ENCODE results near the gene RHBDD1.
A peak's percentile ranks its signal among the peaks of the same experiment; 100 is the strongest.

The RHBDD1 gene

DNA sequence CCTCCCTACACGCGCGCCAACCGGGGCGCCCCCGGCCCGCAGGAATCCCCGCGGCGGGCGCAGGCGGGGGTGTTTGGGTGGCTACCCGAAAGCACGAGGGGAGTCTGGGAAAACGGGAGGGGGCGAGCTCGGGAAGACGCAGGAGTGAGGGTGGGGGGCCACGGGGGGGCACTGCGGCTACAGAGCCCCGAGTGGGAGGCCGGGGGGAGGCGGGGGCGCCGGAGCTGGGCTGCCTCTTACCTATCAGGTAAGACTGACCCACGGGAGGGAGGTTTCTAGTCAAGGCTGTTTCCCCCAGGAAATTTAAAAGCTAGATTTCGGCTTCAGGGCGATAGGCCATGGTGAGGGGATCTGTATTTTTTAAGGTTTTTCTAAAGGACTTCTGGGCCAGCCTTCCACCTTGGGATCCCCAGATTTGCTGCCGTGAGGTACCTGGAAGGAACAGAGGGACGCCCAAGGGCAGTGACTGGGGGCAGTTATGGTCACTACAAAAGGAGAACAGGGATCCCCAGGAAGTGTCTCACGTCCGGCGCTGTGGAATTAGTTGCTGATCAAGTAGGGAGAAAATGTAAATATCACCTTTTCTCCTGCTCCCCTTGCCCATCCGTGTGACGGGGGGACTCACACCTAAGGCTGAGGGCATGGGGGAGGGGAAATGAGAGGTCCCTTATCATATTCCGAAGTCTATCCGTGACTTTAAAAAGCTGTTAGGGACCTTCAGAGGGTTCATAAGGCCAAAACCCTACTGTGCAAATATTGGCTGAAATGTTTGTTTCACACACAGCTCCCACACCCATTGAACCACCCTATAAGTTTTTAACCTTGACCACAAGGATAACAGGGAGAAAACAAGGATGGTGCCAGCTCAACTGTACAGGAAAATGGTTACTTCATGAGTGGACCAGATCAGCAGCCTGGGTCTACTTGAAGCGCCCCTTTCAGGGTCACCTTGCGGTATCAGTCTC lies 35.6 kb upstream of the RHBDD1 start:
- TF ChIP-seq, protein P1, sequence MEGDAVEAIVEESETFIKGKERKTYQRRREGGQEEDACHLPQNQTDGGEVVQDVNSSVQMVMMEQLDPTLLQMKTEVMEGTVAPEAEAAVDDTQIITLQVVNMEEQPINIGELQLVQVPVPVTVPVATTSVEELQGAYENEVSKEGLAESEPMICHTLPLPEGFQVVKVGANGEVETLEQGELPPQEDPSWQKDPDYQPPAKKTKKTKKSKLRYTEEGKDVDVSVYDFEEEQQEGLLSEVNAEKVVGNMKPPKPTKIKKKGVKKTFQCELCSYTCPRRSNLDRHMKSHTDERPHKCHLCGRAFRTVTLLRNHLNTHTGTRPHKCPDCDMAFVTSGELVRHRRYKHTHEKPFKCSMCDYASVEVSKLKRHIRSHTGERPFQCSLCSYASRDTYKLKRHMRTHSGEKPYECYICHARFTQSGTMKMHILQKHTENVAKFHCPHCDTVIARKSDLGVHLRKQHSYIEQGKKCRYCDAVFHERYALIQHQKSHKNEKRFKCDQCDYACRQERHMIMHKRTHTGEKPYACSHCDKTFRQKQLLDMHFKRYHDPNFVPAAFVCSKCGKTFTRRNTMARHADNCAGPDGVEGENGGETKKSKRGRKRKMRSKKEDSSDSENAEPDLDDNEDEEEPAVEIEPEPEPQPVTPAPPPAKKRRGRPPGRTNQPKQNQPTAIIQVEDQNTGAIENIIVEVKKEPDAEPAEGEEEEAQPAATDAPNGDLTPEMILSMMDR (IDR thresholded peaks at IDR 0.05; ENCODE audit: low read depth, low read length, missing control alignments): no peak
- H3K4me3 ChIP-seq (replicated peaks; ENCODE audit: low read depth, low read length): peak overlapping the region; percentile 77
- no peak for DNase-seq (ENCODE audit: extremely low read depth, low read depth)

DNA sequence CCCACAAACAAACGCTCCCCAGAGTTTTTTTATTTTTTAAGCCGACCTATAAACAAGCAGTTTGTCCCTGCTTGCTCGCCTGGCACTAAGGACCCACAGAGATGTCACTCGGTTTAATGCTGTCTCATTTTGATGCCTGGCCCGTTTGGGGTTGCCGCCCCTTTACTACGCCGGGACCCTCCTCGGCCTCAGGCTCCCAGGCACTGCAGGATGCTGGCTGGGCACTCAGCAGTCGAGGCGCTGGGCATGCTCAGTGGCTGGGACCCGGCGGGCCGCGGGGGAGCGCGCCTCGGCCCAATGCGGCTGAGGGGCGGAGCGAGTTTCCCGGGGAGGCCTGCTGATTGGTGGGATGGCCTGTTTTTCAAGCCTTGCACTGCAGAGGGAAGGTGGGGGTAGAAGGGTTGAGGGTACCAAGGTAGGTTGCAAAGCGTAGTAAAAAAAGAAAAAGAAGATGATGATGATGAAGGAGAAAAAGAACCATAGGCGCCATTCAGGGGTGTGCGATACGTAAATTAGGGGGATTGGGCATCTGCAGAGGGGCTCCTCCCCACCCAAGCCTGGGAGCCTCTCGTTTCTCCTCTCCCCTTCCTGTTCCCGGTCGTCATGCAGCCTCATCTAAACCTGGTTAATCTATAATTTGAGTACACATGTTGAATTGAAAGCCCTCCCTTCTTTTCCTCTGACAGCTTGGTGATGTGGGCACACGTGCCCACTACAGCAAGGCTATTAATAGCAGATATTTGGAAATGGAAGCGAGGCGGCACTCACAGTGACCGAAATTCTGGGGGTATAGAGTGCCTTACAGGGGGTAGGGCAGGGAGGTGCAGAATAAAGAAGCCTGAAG lies 34.7 kb upstream of the RHBDD1 start:
- TF ChIP-seq, protein P1 (IDR thresholded peaks at IDR 0.05; ENCODE audit: low read depth, low read length, missing control alignments): no peak
- 0 out of 2 replicates have a peak overlapping the region, but pooled peaks have one; percentile 6 for H3K4me3 ChIP-seq (replicated peaks; ENCODE audit: low read depth, low read length)
- no peak for DNase-seq (ENCODE audit: extremely low read depth, low read depth)

GRCh38 chr2:226802573-226802972 lies 33.3 kb upstream of the RHBDD1 start:
- DNase-seq (ENCODE audit: extremely low read depth, low read depth): no peak
- H3K4me3 ChIP-seq (replicated peaks; ENCODE audit: low read depth, low read length): no peak overlapping the region
- TF ChIP-seq, protein P1 (IDR thresholded peaks at IDR 0.05; ENCODE audit: low read depth, low read length, missing control alignments): peak; percentile 56

DNA sequence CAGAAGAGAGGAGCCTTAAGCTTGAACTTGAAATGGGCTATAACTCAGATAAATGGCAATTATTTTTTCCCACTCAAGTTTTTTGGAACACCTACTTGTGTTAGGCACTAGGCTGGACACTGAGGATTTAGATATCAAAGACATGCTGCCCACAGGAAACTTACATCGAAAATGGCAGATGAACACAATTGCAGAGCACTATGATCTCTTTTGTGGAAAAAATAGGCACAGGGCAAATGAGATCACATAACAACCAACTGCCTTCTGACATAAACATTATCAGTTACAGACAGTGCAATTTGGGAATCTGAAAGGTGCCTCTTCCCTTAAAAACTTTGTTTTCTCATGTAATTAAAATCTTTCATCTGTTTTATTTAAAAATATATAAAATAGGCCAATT lies 32.4 kb upstream of the RHBDD1 start:
- DNase-seq (ENCODE audit: extremely low read depth, low read depth): no peak
- TF ChIP-seq, protein P1 (IDR thresholded peaks at IDR 0.05; ENCODE audit: low read depth, low read length, missing control alignments): no peak

DNA sequence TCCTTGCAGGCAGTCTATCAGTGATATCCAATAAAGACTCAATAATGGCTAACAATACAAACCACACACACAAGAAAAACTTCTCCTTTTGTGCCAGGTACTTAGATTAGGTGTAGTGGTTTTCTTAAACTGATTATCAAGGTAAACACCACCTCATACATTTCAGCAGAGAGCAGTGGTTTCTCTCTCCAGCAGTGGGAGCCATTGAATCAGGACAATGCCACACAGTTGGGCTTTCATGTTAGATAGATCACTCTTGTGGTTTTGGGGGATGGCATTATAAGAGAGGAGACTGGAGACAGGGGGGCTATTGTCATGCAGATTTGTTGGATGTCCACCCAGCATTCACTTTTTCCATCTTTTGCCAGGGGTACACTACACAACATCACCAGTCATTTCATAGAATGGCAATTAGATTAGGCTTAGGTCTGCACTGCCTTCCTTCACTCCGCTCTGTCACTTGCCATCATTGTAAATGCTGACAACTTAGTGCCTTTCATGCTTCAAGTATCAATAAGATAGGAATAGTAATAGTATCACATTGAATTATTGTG lies 22.6 kb upstream of the RHBDD1 start:
- TF ChIP-seq, protein P1 (IDR thresholded peaks at IDR 0.05; ENCODE audit: low read depth, low read length, missing control alignments): peak; percentile 67
- DNase-seq (ENCODE audit: extremely low read depth, low read depth): no peak
- H3K4me3 ChIP-seq (replicated peaks; ENCODE audit: low read depth, low read length): no peak overlapping the region

More for the DNA sequence above, 32.4 kb upstream of the RHBDD1 start:
- H3K4me3 ChIP-seq (replicated peaks; ENCODE audit: low read depth, low read length): no peak overlapping the region

- H3K4me3 ChIP-seq (replicated peaks; ENCODE audit: low read depth, low read length): no peak overlapping the region
Measured at GRCh38 chr2:226818930-226819329, 16.9 kb upstream of the RHBDD1 start.

More at GRCh38 chr2:226818930-226819329, 16.9 kb upstream of the RHBDD1 start:
- DNase-seq (ENCODE audit: extremely low read depth, low read depth): no peak
- TF ChIP-seq, protein P1 (IDR thresholded peaks at IDR 0.05; ENCODE audit: low read depth, low read length, missing control alignments): no peak

Measured in HFF-Myc (cell line).